SK-N-SH treated with all-trans-retinoic acid at 6 μM for 48 hours (cell line): Measurements from ENCODE around the gene SRM.
A peak's percentile ranks its signal among the peaks of the same experiment; 100 is the strongest.

Source experiments
- ATAC-seq: fragments of 200-7000 bp; cut with Tn5 transposase; 3 replicates; pipeline ENCODE4 v1.9.1; 2020; ENCODE audit warnings: mild to moderate bottlenecking, moderate library complexity
- ARNTL ChIP-seq: fragments of 450-650 bp; formaldehyde crosslinking; IDR thresholded peaks from 2 replicates; pipeline ENCODE4 v1.5.0; 2020; ENCODE audit warnings: low read depth, mild to moderate bottlenecking, moderate library complexity, borderline replicate concordance
- BACH2 ChIP-seq: fragments of 250-450 bp; sonication (Bioruptor Pico); IDR thresholded peaks from 2 replicates; pipeline ENCODE4 v1.9.0; 2021; ENCODE audit warnings: mild to moderate bottlenecking, borderline replicate concordance
- CSDC2 ChIP-seq: fragments of 250-450 bp; sonication (Bioruptor Pico); IDR thresholded peaks from 2 replicates; pipeline ENCODE4 v1.5.0; 2020; ENCODE audit warnings: mild to moderate bottlenecking, moderate library complexity
- ESRRG ChIP-seq: fragments of 250-450 bp; sonication (Bioruptor Pico); IDR thresholded peaks from 2 replicates; pipeline ENCODE4 v1.6.1; 2021; ENCODE audit warnings: mild to moderate bottlenecking
- GLIS3 ChIP-seq: fragments of 250-450 bp; sonication (Bioruptor Pico); IDR thresholded peaks from 2 replicates; pipeline ENCODE4 v1.5.0; 2020; ENCODE audit warnings: mild to moderate bottlenecking, moderate library complexity
- ISL1 ChIP-seq: fragments of 250-450 bp; sonication (Bioruptor Pico); IDR thresholded peaks from 2 replicates; pipeline ENCODE4 v2.1.2; 2022; ENCODE audit warnings: mild to moderate bottlenecking, moderate library complexity
- OSR1 ChIP-seq: fragments of 250-450 bp; sonication (Bioruptor Pico); IDR thresholded peaks from 2 replicates; pipeline ENCODE4 v1.8.0; 2022; ENCODE audit warnings: moderate library complexity, mild to moderate bottlenecking, inconsistent platforms
- PPARA ChIP-seq: fragments of 250-450 bp; sonication (Bioruptor Pico); IDR thresholded peaks from 2 replicates; pipeline ENCODE4 v1.5.0; 2020; ENCODE audit warnings: mild to moderate bottlenecking, borderline replicate concordance
- RARB ChIP-seq: fragments of 250-450 bp; sonication (Bioruptor Pico); IDR thresholded peaks from 2 replicates; pipeline ENCODE4 v1.8.0; 2021; ENCODE audit warnings: mild to moderate bottlenecking, moderate library complexity
- SNAI2 ChIP-seq: fragments of 250-450 bp; sonication (Bioruptor Pico); IDR thresholded peaks from 2 replicates; pipeline ENCODE4 v1.5.0; 2020; ENCODE audit warnings: mild to moderate bottlenecking, moderate library complexity
- TCF4 ChIP-seq: fragments of 250-450 bp; sonication (Bioruptor Pico); IDR thresholded peaks from 2 replicates; pipeline ENCODE4 v1.8.0; 2021; ENCODE audit warnings: mild to moderate bottlenecking, moderate library complexity, borderline replicate concordance
- ZC3H10 ChIP-seq: fragments of 250-450 bp; sonication (Bioruptor Pico); IDR thresholded peaks from 2 replicates; pipeline ENCODE4 v1.5.1; 2021; ENCODE audit warnings: mild to moderate bottlenecking, moderate library complexity
- ZFP3 ChIP-seq: fragments of 250-450 bp; sonication (Bioruptor Pico); IDR thresholded peaks from 2 replicates; pipeline ENCODE4 v1.5.0; 2020; ENCODE audit warnings: mild to moderate bottlenecking, moderate library complexity
- ZFP30 ChIP-seq: fragments of 450-650 bp; formaldehyde crosslinking; IDR thresholded peaks from 2 replicates; pipeline ENCODE4 v1.5.0; 2022; ENCODE audit warnings: mild to moderate bottlenecking, moderate library complexity
- ZNF565 ChIP-seq: fragments of 450-650 bp; formaldehyde crosslinking; conservative IDR thresholded peaks from 2 replicates; pipeline ENCODE4 v1.5.0; 2020; ENCODE audit warnings: low read depth, mild to moderate bottlenecking, moderate library complexity
- ZNF70 ChIP-seq: fragments of 450-650 bp; formaldehyde crosslinking; IDR thresholded peaks from 2 replicates; pipeline ENCODE4 v1.5.0; 2020; ENCODE audit warnings: mild to moderate bottlenecking, moderate library complexity
- ZNF8 ChIP-seq: fragments of 450-650 bp; formaldehyde crosslinking; IDR thresholded peaks from 2 replicates; pipeline ENCODE4 v1.5.0; 2020; ENCODE audit warnings: mild to moderate bottlenecking, moderate library complexity
- TF ChIP-seq, protein P1 (sequence below): fragments of 250-450 bp; sonication (Bioruptor Pico); IDR thresholded peaks from 2 replicates; pipeline ENCODE4 v1.8.0; 2020; ENCODE audit warnings: mild to moderate bottlenecking, moderate library complexity, borderline replicate concordance
- TF ChIP-seq, protein P2 (sequence below): fragments of 250-450 bp; sonication (Bioruptor Pico); IDR thresholded peaks from 2 replicates; pipeline ENCODE4 v1.5.1; 2021; ENCODE audit warnings: mild to moderate bottlenecking, moderate library complexity
- TF ChIP-seq, protein P3 (sequence below): fragments of 250-450 bp; sonication (Bioruptor Pico); IDR thresholded peaks from 2 replicates; pipeline ENCODE4 v1.5.1; 2020; ENCODE audit warnings: low read depth, mild to moderate bottlenecking, moderate library complexity
- TF ChIP-seq, protein P4 (sequence below): fragments of 250-450 bp; sonication (Bioruptor Pico); IDR thresholded peaks from 2 replicates; pipeline ENCODE4 v1.5.0; 2020; ENCODE audit warnings: mild to moderate bottlenecking, moderate library complexity

Gene SRM

DNA sequence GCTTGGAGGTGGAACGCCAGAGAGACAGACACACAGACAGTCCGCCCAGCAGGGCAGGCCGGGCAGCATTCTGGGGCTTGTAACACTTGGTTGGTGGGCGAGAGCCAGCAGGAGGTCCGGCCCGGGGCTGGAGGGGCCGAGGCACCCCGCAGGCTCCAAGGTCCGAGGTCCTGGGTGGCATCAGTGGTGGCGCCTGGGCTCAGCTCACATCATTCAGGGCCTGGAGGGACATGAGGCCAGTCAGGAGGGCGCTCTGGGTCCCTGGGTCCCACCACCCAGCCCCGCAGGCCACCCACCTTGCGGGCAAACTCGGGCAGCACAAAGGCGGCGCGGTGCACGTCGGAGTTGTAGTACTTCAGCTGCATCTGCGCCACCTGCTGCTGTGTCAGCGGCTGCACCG, 5.2 kb downstream of the SRM start:
- no peak for TF ChIP-seq SNAI2 (CRISPR knock-in tag)
- TF ChIP-seq OSR1 (CRISPR knock-in tag) = no peak
- TF ChIP-seq ISL1 (CRISPR knock-in tag) = no peak
- no peak for TF ChIP-seq ZFP30 (CRISPR knock-in tag)
- TF ChIP-seq PPARA (CRISPR knock-in tag) = no peak
- TF ChIP-seq CSDC2 (CRISPR knock-in tag) = no peak
- TF ChIP-seq BACH2 (CRISPR knock-in tag) = no peak
- no peak for TF ChIP-seq GLIS3 (CRISPR knock-in tag)
- no peak for TF ChIP-seq RARB (CRISPR knock-in tag)
- no peak for TF ChIP-seq ZNF8 (CRISPR knock-in tag)
- TF ChIP-seq ARNTL (CRISPR knock-in tag) = no peak
- TF ChIP-seq ZNF70 (CRISPR knock-in tag) = no peak
- TF ChIP-seq, protein P1, sequence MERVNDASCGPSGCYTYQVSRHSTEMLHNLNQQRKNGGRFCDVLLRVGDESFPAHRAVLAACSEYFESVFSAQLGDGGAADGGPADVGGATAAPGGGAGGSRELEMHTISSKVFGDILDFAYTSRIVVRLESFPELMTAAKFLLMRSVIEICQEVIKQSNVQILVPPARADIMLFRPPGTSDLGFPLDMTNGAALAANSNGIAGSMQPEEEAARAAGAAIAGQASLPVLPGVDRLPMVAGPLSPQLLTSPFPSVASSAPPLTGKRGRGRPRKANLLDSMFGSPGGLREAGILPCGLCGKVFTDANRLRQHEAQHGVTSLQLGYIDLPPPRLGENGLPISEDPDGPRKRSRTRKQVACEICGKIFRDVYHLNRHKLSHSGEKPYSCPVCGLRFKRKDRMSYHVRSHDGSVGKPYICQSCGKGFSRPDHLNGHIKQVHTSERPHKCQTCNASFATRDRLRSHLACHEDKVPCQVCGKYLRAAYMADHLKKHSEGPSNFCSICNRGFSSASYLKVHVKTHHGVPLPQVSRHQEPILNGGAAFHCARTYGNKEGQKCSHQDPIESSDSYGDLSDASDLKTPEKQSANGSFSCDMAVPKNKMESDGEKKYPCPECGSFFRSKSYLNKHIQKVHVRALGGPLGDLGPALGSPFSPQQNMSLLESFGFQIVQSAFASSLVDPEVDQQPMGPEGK (CRISPR knock-in tag) = no peak

DNA sequence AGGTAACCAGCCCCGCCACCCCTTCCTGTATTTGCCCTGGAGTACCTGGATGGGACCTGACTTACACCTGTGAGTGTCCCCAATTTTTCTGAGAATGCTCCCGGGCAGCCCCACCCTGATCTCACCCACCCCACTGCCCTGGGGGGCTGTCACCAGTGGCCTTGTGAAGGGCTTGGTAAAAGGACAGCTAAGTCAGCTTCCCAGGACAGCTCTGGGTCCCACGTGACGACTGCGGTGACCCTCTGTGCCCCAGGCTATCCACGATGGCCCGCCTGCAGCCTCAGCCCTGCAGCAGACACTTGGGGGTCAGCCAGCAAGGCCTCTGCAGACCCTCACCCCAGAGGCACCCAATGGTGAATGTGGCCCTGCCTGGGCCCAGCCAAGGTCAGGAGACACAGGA, 5.6 kb downstream of the SRM start:
- no peak for ATAC-seq

More for the DNA sequence above, 5.2 kb downstream of the SRM start:
- ATAC-seq = no peak

DNA sequence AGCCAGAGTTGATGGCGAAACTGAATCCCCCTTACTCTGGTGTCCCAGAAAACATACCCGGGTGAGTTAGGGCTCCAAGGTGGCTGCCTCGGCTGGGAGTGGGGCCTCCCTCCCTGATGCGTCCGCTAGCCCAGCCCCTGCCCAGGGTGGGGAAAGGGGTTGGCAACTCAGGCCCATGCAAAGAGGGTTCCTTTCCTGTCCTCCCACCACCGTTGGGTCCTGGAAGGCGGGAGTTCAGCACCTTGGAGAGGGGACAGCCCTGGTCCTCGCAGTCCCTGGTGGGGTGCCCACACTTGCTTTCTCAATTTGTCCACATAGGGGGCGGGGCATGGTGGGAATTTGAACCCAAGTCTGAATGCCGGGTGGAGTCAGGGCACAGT, 6.1 kb downstream of the SRM start:
- peak; percentile 42 for ATAC-seq
- TF ChIP-seq ZFP30 (CRISPR knock-in tag) = no peak
- no peak for TF ChIP-seq ZNF565 (CRISPR knock-in tag)
- no peak for TF ChIP-seq ZC3H10 (CRISPR knock-in tag)
- TF ChIP-seq, protein P2, sequence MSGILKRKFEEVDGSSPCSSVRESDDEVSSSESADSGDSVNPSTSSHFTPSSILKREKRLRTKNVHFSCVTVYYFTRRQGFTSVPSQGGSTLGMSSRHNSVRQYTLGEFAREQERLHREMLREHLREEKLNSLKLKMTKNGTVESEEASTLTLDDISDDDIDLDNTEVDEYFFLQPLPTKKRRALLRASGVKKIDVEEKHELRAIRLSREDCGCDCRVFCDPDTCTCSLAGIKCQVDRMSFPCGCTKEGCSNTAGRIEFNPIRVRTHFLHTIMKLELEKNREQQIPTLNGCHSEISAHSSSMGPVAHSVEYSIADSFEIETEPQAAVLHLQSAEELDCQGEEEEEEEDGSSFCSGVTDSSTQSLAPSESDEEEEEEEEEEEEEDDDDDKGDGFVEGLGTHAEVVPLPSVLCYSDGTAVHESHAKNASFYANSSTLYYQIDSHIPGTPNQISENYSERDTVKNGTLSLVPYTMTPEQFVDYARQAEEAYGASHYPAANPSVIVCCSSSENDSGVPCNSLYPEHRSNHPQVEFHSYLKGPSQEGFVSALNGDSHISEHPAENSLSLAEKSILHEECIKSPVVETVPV (CRISPR knock-in tag) = no peak
- TF ChIP-seq, protein P3, sequence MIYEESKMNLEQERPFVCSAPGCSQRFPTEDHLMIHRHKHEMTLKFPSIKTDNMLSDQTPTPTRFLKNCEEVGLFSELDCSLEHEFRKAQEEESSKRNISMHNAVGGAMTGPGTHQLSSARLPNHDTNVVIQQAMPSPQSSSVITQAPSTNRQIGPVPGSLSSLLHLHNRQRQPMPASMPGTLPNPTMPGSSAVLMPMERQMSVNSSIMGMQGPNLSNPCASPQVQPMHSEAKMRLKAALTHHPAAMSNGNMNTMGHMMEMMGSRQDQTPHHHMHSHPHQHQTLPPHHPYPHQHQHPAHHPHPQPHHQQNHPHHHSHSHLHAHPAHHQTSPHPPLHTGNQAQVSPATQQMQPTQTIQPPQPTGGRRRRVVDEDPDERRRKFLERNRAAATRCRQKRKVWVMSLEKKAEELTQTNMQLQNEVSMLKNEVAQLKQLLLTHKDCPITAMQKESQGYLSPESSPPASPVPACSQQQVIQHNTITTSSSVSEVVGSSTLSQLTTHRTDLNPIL = no peak
- no peak for TF ChIP-seq BACH2 (CRISPR knock-in tag)
- TF ChIP-seq, protein P1 (CRISPR knock-in tag) = no peak
- no peak for TF ChIP-seq RARB (CRISPR knock-in tag)
- TF ChIP-seq PPARA (CRISPR knock-in tag) = no peak
- TF ChIP-seq TCF4 = no peak
- no peak for TF ChIP-seq ESRRG (CRISPR knock-in tag)

More for the DNA sequence above, 5.6 kb downstream of the SRM start:
- TF ChIP-seq ESRRG (CRISPR knock-in tag) (no peak), ZFP30 (CRISPR knock-in tag) (no peak), ZNF8 (CRISPR knock-in tag) (no peak), ZNF565 (CRISPR knock-in tag) (no peak), ZNF70 (CRISPR knock-in tag) (no peak), OSR1 (CRISPR knock-in tag) (no peak), BACH2 (CRISPR knock-in tag) (no peak), ZFP3 (no peak), TCF4 (no peak), PPARA (CRISPR knock-in tag) (no peak)
- TF ChIP-seq, protein P1 (CRISPR knock-in tag) = no peak
- TF ChIP-seq, protein P4, sequence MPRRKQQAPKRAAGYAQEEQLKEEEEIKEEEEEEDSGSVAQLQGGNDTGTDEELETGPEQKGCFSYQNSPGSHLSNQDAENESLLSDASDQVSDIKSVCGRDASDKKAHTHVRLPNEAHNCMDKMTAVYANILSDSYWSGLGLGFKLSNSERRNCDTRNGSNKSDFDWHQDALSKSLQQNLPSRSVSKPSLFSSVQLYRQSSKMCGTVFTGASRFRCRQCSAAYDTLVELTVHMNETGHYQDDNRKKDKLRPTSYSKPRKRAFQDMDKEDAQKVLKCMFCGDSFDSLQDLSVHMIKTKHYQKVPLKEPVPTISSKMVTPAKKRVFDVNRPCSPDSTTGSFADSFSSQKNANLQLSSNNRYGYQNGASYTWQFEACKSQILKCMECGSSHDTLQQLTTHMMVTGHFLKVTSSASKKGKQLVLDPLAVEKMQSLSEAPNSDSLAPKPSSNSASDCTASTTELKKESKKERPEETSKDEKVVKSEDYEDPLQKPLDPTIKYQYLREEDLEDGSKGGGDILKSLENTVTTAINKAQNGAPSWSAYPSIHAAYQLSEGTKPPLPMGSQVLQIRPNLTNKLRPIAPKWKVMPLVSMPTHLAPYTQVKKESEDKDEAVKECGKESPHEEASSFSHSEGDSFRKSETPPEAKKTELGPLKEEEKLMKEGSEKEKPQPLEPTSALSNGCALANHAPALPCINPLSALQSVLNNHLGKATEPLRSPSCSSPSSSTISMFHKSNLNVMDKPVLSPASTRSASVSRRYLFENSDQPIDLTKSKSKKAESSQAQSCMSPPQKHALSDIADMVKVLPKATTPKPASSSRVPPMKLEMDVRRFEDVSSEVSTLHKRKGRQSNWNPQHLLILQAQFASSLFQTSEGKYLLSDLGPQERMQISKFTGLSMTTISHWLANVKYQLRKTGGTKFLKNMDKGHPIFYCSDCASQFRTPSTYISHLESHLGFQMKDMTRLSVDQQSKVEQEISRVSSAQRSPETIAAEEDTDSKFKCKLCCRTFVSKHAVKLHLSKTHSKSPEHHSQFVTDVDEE (CRISPR knock-in tag) = no peak
- TF ChIP-seq, protein P2 (CRISPR knock-in tag) = no peak
